ENCODE results near the gene ZNF407.
"Not testable (repeated sequence)": the region's sequence is repeated elsewhere in the genome, so short reads cannot be mapped to it uniquely, and the experiment has no call there.

The ZNF407 gene

DNA sequence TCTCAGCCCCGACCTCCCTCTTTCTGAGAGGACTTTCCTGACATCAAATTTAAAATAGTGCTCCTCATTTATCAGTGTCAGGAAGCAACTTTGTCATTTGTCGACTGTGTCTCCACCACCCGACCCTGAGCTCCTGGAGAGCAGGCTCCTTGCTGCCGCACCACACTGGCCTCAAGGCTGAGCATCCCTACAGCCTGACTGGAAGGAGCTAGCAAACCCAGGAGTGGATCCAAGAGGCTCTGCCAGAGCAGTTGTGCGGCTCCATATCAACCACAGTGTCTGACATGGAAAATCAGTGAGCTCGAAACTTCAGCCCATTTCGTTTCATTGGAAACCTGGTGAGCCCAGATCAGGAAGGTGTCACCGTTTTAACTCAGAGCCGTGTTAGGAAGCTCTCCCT lies 486.1 kb downstream of the ZNF407 start:
- DNase-seq, result no peak

DNA sequence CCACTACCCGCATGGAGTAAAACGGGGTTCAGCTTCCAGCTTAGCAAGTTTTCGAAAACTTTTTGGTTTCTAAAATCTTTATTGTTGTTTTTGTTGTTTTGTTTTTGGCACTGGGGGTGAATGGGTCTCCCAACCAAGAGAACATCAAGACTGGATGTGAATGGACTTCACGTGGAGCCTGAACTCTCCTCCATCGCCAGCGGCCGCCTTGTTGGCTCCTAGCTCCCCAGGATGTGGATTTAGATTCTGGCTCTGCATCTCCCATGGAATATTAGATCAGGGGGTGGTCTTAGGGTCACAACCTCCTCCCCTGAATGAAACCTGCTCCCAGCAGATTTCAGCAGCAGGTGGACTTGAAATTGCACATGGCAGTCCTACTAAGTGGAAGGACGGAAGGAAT lies 488.0 kb downstream of the ZNF407 start:
- DNase-seq, result not testable (repeated sequence)

DNA sequence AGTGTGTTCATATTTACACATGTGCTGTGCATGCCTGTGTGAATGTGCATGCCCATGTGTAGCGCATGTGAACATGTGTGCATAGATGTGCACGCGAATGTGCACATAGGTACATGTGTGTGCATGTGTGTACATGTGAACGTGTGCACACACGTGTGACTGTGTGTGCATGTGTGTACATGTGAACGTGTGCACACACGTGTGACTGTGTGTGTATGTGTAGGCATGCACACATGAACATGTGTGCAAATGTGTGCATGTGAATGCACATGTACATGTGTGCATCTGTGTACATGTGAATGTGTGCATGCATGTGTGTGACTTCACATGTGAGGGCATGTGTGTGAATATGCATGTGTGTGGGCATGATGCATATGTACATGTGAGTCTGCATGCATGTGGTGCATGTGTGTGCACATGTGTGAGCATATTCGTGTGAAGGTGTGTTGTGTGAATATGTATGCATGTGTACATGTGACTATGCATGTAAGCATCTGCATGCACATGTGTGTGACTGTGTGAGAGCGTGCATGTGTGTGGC lies 488.9 kb downstream of the ZNF407 start:
- no peak for DNase-seq

DNA sequence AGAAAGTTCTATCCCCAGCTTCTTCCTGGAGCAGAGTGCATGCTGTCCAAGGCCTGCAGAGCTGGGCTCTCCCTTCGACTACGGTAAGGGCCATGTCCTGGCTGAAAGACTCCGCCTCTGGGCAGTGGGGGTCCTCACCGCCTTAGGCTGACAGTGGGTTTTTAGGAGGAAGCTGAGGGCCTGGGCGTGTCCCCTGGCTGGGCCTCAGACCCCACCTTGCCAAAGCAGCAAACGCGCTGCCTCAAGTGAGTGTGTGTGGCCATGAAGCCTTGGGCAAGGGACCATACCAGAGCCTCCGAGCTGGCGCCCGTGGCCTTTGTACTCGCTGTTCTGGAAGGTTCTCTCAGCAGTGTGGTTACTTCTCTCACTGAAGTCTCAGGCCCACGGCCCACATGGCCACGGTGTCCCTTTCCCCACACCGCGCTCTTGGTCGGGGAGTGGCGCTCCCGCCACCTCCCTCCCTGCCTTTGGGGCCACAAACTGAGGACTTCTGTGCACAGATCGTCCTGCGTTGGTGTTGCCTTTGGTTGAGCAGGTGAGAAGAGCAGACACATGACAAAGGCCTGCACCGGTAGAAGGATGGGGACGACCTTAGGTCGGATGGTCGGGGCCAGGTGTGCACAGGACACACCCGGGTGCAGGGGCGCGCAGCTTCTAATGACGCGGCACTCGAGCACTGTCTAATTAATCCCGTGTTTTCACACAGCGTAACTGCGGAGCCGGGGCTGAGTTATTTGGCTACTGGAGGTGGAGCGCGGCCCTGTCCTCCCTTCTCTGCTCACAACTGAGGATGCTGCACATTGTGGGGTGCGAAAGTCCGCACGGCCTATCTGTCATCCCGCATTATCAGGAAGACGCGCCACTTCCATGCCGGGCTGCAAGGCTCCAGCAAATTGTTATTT lies 489.7 kb downstream of the ZNF407 start:
- no peak for DNase-seq

DNA sequence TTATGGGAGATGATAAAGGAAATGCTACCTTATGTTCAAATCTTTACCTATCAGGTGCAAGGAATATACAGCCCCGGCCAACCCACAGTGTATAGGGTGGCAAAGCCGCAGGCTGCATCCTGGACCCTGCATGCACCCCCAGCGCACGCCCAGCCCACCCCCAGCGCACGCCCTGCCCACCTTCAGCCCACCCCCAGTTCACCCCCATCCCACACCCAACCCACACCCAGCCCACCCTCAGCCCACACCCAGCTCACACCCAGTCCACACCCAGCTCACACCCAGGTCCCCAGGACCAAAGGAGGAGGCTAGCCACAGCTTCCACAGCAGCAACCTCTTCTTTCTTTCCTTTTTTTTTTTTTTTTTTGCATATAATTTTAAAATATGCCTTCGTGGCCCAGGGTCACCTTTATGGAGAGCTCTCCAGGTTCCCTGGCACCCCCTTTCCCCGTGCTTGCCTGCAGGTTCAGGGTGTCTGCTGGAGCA lies 490.4 kb downstream of the ZNF407 start:
- no peak for DNase-seq

DNA sequence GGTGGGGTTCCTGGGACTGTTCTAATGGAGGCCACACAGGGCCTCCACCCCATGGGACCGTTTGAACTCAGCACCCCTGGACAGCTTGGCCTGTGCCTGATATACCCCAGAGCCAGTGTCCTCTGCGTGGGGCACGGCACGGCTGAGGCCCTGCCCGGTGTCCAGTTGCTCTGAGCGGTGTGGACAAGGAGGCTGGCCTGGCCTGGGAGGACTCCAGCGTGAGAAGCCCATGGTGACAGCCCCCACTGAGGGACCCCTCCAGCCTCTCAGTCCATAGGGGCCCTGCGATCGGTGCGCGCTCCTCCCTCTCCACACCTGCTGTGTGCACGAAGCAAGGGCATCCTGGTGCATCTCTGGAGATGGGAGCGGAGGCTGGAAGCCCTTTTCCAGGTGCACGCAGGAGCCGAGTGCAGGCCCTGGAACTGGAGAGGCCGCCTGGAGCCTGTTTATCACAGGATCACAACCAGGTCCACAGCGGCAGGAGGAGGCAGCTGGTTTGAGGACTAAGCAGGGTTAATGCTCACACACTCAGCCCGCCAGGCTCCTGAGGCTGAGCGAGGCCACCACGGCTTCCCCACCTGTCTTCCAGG lies 491.0 kb downstream of the ZNF407 start:
- DNase-seq, result no peak

DNA sequence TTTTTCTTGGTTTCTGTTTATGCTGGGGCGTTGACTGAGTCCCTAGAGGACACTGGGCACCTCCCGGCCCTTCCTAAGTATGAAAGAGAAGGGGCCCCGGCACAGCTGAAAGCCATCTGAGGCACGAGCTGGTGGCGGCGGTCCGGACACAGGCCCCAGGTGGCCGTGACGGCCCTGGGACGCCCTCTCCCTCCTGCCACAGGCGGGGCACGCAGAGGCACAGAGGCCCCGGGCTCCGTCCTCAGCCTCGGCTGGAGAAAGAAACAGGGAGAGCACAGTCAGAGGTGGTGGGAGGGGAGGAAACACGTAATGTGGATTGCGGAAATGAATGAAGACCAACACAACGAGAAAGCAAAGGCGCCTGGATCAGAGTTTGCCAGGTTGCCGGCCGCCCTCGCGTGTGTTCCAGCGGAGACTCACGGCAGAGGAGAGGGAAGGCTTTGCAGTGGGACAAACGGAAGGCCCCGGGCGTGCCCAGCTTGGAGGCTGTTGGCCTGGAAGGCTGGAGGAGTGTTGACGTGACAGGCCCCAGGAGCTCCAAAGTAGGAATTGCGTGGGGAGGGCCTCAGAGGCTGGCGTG lies 492.2 kb downstream of the ZNF407 start:
- DNase-seq, result no peak

DNA sequence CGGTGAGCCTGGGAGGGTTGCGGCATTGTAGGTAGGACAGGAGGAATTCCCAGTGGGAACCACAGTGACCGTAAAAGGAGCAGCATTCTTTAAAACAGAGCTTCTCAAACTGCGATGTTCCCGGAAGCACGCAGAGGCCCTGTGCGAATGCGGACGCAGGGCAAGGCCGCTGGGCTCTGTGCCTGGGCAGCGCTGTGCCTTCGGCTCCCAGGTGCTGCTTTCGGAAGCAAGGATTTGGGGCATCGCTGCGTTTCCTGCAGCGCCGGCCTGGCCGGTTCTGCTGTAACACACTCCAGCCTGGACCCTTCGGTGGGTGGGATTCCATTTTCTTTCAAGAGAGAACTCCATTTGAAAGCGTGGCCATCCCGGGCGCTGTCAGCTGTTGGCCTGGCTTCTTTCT lies 492.7 kb downstream of the ZNF407 start:
- DNase-seq, result no peak

DNA sequence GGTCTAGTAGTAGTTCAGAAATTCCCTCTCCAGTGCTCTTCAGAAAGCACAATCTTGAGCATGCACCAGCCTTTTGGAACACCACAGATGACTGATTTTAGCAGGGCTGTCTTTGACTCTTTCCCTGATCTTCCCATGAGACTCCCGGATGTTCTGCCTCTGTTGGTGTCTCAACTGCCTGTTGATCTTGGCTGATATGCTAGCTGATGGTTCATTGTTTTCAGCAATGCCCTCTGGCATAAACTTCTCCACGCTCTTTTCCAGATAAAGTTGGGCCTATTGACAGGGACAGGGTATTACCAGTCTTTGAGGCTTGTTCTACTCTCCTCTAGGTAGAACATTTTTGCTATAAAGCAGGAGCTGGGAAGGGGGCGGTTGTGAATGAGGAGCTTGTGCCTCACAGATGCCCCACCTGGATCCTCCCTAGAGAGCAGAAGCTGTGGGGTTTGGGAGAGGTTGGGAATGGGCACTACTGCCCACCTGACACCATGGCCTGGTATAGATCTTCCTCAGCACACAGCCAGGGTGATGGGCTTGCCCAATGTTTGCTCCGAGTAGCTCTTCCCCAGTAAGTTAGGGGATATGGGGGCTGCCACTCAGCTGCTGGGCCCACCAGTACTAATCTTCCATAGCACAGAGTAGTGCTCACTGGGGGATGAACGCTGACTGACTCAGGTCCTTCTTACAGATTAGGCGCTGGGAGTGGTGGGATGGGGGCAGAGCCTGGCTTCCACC lies 500.0 kb downstream of the ZNF407 start:
- DNase-seq, result no peak

DNA sequence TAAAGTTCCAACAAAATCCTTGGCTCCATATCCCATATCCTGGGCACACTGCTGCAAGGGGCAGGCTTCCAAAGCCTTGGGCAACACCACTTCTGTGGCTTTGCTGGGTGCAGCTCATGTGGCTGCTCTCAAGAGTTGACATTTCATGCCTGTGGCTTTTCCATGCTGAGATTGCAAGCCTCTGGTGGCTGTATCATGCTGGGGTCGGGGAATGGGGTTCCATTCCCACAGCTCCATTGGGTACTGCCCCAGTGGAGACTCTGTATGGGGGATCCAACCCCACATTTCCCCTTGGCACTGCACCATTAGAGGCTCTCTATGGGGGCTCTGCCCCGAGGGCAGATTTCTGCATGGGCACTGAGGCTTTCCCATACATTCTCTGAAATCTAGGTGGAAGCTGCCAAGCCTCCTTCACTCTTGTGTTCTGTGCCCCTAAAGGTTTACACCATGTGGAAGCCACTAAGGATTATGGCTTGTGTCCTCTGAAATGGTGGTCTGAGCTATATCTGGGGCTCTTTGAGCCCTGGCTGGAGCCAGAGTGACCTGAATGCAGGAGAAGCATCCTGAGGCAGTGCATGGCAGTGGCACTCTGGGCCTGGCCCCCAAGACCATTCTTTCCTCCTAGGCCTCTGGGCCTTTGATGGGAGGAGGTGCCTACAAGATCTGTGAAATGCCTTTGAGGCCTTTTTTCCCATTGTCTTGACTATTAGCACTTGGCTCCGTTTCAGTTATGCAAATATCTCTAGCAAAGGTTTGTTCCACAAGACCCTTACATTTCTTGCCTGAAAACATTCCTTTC lies 503.4 kb downstream of the ZNF407 start:
- no peak for DNase-seq

DNA sequence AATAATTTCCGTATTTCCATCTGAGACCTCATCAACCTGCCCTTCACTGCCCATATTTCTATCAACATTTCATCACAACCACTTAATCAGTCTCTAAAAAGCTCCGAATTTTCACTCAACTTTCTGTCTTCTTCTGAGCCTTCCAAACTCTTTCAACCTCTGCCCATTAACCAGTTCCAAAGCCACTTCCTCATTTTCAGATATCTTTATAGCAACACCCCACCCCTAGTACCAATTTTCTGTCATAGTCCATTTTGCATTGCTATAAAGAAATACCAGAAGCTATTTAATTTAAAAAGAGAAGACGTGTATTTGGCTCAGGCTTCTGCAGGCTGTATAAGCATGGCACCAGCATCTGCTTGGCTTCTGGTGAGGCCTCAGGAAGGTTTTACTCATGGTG lies 504.2 kb downstream of the ZNF407 start:
- DNase-seq, result no peak

DNA sequence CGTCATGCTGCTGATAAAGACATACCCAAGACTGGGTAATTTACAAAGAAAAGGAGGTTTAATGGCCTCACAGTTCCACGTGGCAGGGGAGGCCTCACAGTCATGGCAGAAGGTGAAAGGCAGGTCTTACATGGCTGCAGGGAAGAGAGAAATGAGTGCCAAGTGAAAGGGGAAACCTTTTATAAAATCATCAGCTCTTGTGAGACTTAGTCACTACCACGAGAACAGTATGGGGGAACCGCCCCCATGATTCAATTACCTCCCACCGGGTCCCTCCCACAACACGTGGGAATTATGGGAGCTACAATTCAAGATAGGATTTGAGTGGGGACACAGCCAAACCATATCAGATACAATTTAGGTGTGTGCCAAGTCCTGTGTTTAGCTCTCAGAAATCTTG lies 506.4 kb downstream of the ZNF407 start:
- DNase-seq, result not testable (repeated sequence)

DNA sequence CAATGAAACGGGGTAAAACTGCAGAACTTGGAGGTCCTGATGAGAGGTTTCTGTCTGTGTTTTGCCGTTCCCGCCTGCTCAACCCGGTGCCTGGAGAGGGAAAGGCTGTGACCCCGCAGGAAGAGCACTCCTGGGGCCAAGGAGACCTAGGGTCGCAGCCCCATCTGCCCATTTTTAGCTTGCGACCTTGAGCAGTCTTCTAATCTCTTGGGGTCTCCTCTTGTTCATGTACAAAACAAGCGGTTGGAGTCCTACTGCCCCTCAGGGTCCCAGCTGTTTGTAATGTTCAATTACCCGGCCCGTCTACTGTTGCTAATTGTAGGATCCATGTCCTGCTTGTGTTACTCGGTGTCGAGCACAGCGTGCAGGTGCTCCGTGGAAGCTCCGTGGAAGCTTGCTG lies 506.8 kb downstream of the ZNF407 start:
- DNase-seq, result no peak

DNA sequence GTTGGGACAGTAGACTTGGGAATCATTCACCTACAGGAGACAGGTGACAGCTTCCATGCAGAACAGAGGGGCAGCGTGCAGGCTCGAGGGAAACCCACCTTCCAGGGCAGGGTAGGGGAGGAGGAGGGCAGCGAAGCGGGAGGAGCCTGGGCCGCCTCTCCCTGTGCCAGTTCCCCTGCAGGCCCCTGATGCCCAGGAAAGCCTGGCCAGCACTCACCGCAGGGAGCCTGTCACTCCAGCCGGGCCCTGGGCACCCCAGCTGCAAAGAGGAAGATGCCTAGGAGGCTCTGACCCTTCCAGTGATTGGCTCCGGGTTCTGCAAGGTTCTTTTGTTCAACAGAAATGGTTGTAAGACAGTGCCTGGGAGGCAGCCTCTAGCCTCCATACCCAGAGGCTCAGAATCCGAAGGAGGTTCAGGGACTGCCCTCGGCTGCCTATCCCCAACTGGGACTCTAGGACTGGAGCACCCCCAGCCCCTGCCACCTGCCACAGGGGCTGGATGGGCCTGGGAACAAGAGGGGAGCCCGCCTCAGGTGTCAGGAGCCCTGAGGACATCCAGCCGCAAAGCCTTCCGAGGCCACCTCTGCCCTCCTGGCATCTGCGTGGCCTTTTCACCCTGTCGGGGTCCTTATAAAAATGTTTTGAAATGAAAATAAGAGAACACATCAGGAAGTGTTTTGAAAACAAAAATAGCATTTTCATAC lies 508.0 kb downstream of the ZNF407 start:
- no peak for DNase-seq

DNA sequence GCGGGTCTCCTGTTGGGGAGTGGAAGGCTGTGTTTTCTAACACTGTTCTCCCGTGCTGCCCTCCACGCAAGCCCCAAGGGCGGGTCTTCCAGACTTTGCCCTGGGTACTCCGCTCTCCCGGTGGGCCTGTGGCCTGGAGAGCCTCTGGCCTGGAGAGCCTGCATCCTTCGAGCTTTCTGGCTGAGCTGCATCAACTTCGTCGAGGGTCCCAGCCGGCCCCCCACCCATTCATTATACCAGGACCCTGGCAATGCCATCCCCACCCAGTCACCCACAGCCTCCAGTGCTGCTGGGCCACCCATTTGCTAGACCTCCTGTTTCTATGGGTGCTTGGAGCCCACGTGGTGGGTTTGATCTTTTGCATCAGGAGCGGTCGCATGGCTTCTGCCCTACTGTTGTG lies 509.1 kb downstream of the ZNF407 start:
- no peak for DNase-seq

DNA sequence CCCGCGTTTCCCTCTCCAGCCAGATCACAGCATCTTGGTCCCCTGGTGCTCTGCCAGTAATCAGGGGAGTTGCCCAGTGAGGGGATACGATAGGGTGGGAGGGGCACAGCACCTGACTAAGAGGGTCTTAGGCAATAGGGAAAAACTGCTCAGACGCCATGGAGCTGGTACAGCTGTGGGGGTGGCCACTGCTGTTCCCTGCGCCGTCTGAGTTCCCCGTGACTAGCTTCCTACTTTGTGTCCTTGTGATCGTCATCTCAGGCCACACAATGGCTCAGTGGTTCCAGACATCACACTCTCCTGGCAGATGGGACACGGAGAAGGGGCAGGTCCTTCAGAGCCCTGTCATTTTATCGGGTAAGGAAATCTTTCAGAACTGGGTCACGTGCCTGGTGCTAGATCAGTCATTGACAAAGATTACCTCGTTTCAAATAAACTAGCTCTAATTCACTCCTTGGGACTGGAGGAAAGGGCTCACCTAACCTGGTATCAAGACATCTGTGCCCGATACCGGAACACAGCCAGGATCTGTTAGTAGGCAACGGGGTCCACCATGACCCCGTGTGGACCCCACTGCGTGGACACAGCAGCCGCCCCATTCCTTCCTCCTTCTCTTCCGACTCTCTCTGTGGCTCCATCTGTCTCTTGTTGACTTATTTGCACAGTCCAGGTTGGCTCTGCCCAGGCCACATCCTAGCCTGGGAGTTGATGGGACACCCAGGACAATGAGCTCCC lies 509.7 kb downstream of the ZNF407 start:
- no peak for DNase-seq

DNA sequence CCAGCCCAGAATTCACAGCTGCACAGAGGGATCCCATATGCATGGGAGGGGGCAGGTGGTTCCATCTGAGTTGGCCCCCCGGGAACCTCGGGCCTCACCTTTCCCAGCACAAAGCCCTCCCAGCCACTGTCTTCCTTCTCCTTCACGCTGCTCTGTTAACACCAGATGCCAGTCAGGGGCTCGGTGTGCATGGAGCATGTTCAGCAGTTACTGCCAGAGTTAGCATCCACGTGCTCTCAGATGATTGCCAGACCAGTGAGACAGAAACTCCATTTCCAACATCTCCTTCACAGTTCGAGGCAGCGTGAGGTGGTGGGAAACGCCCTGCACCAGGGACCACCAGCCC lies 510.2 kb downstream of the ZNF407 start:
- no peak for DNase-seq

DNA sequence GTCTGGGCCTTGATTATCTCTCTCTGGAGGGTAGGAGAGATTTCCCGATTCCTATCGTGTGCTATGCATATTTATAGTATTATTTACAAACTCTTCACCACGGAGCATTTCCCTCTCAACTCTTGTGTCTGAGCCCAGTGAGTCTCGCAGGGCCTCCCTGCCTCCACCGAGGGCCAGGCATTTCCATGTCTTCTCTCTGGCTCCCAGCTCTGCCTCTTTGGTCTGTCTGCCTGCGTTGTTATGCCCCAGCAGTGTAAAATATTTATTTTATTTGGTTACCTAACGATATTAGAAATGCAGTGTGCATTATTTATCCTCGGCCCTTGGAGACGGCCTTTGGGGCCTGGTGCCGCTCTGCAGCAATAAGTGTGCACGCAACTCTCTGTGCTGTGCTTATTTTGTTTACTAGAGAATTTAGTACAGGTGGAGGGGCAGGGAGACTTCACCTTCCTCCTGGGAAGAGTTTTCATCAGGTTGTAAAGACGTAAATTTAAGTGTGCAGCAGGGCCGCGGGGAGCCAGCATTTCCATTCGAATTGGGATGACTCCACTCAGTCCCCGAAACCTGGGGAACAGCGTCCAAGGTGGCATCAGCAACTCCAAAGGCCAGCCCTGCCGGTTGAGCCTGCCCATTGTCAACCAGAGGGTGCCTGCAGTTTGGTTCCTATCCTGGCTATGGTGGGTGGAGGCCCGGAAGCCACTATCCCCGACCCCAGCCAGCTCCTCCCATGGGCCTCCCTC lies 511.1 kb downstream of the ZNF407 start:
- no peak for DNase-seq

DNA sequence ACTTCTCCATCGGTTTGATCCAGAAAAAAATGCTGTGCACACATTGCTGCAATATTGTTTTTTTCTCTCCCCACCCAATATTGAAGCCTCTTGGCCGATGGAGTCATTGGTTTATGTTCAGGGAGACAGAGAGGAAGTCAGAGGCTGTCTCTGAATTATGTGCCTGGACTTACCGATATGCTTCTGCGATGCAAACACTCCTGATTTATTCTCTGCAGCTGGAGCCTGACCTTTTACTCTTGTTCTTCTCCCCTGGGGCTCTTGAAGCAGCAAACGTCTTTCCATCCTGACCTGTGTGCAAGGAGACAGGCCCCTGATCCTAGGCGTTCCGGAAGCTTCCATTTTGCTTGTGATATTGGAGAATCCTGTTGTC lies 511.6 kb downstream of the ZNF407 start:
- no peak for DNase-seq

DNA sequence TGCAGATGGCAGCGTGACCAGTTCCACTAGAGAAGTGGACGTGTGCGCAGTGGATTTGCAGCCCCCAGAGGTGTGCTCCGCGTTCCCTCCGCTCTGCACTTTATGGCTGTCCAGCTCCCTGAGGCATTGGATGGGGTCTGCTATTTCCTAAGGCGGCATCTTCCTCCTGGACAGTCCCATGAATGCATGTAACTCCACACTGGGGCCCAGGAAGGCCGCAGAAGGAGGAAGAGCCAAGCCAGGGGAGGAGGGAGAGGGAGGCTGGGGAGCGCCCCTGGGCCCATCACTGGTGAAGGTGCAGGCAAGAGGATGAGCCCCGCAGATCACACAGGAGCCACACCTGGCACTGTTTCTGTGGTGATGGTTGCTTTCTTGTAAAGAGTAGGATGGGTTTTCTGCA lies 512.1 kb downstream of the ZNF407 start:
- DNase-seq, result no peak

Measured in NCI-H1417 treated with DMSO at 0.1 percent for 48 hours (cell line).